Measurements from ENCODE around the gene CAB39L.

GRCh38 chr13:49262634-49263033 is 181.2 kb downstream of the CAB39L start:
- TF ChIP-seq CTCF (conservative IDR thresholded peaks at IDR 0.05; ENCODE audit: low read length): no peak
- no peak for TF ChIP-seq EZH2phosphoT487 (IDR thresholded peaks at IDR 0.05; ENCODE audit: borderline replicate concordance)
